Measurements from ENCODE around the gene SIGLEC7.

DNA sequence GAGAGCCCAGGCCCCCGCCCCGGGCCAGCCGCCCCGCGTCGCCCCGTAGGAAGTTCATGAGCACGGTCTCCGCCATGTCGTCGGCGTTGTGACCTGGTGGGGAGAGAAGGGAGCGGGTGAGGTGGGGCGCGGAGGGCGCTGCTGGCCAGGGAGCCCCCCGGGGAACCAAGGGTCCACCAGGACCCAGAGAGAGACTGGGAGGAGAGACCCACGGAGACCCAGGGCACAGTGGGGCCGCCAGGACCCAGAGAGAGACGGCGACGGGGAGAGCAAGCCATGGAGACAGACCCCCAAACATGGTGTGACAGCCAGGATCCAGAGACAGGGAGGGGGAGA lies 43.1 kb upstream of the SIGLEC7 start:
- no peak for TF ChIP-seq CTCF (IDR thresholded peaks at IDR 0.05)
- no peak for TF ChIP-seq EP300 (IDR thresholded peaks at IDR 0.05)
- no peak for TF ChIP-seq POLR2A (IDR thresholded peaks at IDR 0.05)

All from suprapubic skin (tissue), 3 donors.